MCF 10A (cell line): ENCODE data around the gene ABCC9. TPM values are rescaled to one million over a fixed set of nuclear protein-coding genes. Genes with fewer than 3 reads are reported as not detected.

ENCODE experiments used
- BruUV-seq: library from RNA; stranded (reverse); fragments of 400-500 nt; replicated peaks from 2 replicates; lab custom pipeline; 2021; lab: Mats Ljungman, UMichigan
- CTCF ChIA-PET: fragments of 300-600 bp; sonication (Branson Sonifier 250); formaldehyde crosslinking; extraction: SDS; loops from one replicate; lab custom pipeline; 2021; ENCODE audit warnings: antibody characterized with exemption, inconsistent platforms; lab: Yijun Ruan, JAX
- POLR2A ChIA-PET: fragments of 300-600, 350-650 bp; sonication (Branson Sonifier 250); formaldehyde crosslinking; extraction: SDS; loops from one replicate; lab custom pipeline; 2020; ENCODE audit warnings: antibody characterized with exemption, inconsistent platforms; lab: Yijun Ruan, JAX
- DNase-seq: peaks from one replicate; pipeline ENCODE4 v3.0.0-alpha.2; 2018; ENCODE audit not compliant: unreplicated experiment
- H3K27ac Mint-ChIP-seq: one replicate; pipeline ENCODE4 v1.8.0; 2022; ENCODE audit warnings: mild to moderate bottlenecking, low read depth, mixed read lengths; ENCODE audit not compliant: unreplicated experiment
- H3K27me3 Mint-ChIP-seq: one replicate; pipeline ENCODE4 v1.8.0; 2022; ENCODE audit warnings: mixed read lengths; ENCODE audit not compliant: insufficient read depth, unreplicated experiment
- H3K36me3 Mint-ChIP-seq: one replicate; pipeline ENCODE4 v1.8.0; 2022; ENCODE audit warnings: mild to moderate bottlenecking, moderate library complexity, mixed read lengths; ENCODE audit not compliant: insufficient read depth, unreplicated experiment
- H3K4me1 Mint-ChIP-seq: one replicate; pipeline ENCODE4 v1.8.0; 2022; ENCODE audit warnings: mixed read lengths; ENCODE audit not compliant: insufficient read depth, unreplicated experiment
- H3K4me3 Mint-ChIP-seq: one replicate; pipeline ENCODE4 v1.8.0; 2022; ENCODE audit warnings: mild to moderate bottlenecking, moderate library complexity, mixed read lengths; ENCODE audit not compliant: unreplicated experiment
- H3K9me3 Mint-ChIP-seq: one replicate; pipeline ENCODE4 v1.8.0; 2022; ENCODE audit warnings: mixed read lengths; ENCODE audit not compliant: unreplicated experiment
- intact Hi-C: fragments of 100-400 bp; cut with micrococcal nuclease; formaldehyde crosslinking; loops from 2 replicates; pipeline ENCODE4 v1.14.1; 2022
- total RNA-seq: library from RNA; stranded (reverse); gene quantifications from 2 replicates; pipeline ENCODE4 v1.2.3, GENCODE V29; 2022
- TF ChIP-seq, protein P1 (sequence below): fragments of 200-600 bp; IDR thresholded peaks from one replicate; pipeline ENCODE4 v1.8.0; 2022; ENCODE audit warnings: antibody characterized with exemption, mild to moderate bottlenecking; ENCODE audit not compliant: unreplicated experiment

Gene ABCC9
- total RNA-seq, 1 experiment from 2014 or later: 0.12 TPM

DNA sequence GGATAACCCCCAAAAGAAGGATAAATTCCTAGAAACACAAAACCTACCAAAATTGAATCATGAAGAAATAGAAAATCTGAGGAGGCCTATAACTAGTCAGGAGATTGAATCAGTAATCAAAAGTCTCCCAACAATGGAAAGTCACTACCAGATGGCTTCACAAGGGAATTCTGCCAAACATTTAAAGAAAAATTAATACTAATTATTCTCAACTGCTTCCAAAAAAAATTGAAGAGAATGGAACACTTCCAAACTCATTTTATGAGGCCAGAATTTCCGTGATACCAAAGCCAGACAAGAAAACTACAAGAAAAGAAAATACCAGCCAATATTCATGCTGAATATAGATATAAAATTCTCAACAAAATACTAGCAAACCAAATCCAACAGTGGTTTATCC lies 7.8 kb upstream of the ABCC9 start:
- Mint-ChIP-seq H3K9me3 (peaks cover 8% of the 10 kb centered on the region), H3K4me3 (no peak overlapping the region), H3K4me1 (no peaks in the 10 kb centered on the region), H3K27me3 (no peaks in the 10 kb centered on the region), H3K27ac (no peak overlapping the region), H3K36me3 (no peaks in the 10 kb centered on the region)
- ChIA-PET CTCF (no interaction called here), POLR2A (no interaction called here)
- intact Hi-C loops: no loop called here
- TF ChIP-seq, protein P1, sequence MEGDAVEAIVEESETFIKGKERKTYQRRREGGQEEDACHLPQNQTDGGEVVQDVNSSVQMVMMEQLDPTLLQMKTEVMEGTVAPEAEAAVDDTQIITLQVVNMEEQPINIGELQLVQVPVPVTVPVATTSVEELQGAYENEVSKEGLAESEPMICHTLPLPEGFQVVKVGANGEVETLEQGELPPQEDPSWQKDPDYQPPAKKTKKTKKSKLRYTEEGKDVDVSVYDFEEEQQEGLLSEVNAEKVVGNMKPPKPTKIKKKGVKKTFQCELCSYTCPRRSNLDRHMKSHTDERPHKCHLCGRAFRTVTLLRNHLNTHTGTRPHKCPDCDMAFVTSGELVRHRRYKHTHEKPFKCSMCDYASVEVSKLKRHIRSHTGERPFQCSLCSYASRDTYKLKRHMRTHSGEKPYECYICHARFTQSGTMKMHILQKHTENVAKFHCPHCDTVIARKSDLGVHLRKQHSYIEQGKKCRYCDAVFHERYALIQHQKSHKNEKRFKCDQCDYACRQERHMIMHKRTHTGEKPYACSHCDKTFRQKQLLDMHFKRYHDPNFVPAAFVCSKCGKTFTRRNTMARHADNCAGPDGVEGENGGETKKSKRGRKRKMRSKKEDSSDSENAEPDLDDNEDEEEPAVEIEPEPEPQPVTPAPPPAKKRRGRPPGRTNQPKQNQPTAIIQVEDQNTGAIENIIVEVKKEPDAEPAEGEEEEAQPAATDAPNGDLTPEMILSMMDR: no peak
- DNase-seq: no peak
- no TSS peak for BruUV-seq

DNA sequence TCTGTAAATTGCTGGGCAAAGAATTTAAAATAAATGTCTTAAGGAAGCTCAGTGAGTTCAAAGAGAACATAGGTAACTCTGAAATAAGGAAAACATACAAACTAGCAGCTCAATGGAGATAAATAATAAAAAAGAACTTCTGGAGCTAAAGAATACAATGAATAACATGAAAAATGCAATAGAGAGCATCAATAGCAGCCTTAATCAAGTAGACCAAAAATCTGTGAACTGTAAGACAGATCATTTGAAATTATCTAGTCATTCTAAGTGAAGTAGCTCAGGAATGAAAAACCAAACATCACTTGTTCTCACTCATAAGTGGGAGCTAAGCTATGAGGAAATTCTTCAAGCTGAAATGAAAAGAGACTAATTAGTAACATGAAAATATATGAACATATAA lies 5.8 kb upstream of the ABCC9 start:
- ChIA-PET CTCF (interaction anchor here (0.9 to 1.1 kb wide), 3 partner anchors 9 to 249 kb away, joined by 3 to 5 read pairs (median 4); no protein-coding TSS in a partner anchor), POLR2A (interaction anchor here (0.6 to 0.9 kb wide), 2 partner anchors 38 to 43 kb away, joined by 4 read pairs; no protein-coding TSS in a partner anchor)
- no TSS peak for BruUV-seq
- DNase-seq: no peak
- no peaks in the 10 kb centered on the region for H3K36me3 Mint-ChIP-seq
- intact Hi-C loops: no loop called here
- TF ChIP-seq, protein P1: no peak
- H3K27ac Mint-ChIP-seq: no peak overlapping the region
- no peaks in the 10 kb centered on the region for H3K27me3 Mint-ChIP-seq
- H3K4me1 Mint-ChIP-seq: no peaks in the 10 kb centered on the region
- H3K9me3 Mint-ChIP-seq: peaks cover 8% of the 10 kb centered on the region
- H3K4me3 Mint-ChIP-seq: no peak overlapping the region

DNA sequence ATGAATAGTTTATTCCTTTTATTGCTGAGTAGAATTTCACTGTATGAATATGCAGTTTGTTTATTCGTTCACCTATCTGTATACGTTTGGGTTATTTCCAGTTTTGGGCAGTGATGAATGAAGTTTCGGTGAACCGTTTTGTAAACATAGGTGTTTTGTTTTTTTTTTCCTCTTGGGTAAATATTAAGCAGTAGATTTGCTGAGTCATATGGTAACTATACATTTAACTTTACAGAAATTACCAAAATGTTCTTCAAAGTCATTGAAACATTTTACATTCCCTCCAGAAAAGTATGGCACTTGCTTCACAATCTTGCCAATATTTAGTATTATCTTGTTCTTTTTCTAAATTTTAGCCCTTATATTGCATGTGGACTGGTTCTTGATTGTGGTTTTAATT lies 3.8 kb upstream of the ABCC9 start:
- no peak overlapping the region for H3K4me3 Mint-ChIP-seq
- intact Hi-C loops: no loop called here
- DNase-seq: no peak
- CTCF ChIA-PET: no interaction called here
- peaks cover 4% of the 10 kb centered on the region for H3K9me3 Mint-ChIP-seq
- no TSS peak for BruUV-seq
- H3K27me3 Mint-ChIP-seq: no peaks in the 10 kb centered on the region
- no peaks in the 10 kb centered on the region for H3K4me1 Mint-ChIP-seq
- H3K27ac Mint-ChIP-seq: no peak overlapping the region
- TF ChIP-seq, protein P1: no peak
- no peaks in the 10 kb centered on the region for H3K36me3 Mint-ChIP-seq
- POLR2A ChIA-PET: no interaction called here

DNA sequence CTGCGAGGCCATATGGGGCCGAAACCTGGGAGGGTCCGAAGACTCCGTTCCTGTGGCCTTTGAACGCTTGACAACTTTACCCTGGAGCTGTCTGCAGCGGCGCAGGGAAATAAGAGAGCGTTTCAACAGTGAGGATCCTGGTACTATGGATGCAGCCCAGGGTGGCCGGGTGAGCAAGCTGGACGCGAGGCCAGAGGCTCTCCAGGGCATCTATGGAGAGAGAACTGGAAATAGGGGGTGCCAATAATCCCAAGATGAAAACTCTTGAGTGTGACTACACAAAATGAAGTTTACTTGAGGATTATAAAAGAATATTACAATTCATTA lies 1.1 kb upstream of the ABCC9 start:
- H3K27me3 Mint-ChIP-seq: no peaks in the 10 kb centered on the region
- intact Hi-C loops: no loop called here

More for the DNA sequence above, 1.1 kb upstream of the ABCC9 start:
- ChIA-PET CTCF (no interaction called here), POLR2A (no interaction called here)
- BruUV-seq: no TSS peak
- Mint-ChIP-seq H3K4me3 (no peak overlapping the region), H3K9me3 (no peaks in the 10 kb centered on the region), H3K4me1 (no peaks in the 10 kb centered on the region), H3K36me3 (no peaks in the 10 kb centered on the region), H3K27ac (no peak overlapping the region)
- TF ChIP-seq, protein P1: no peak
- no peak for DNase-seq
